AG04450 (cell line): ENCODE measurements around the gene GRK2. TPM values are rescaled to one million over a fixed set of nuclear protein-coding genes. Genes with fewer than 3 reads are reported as not detected.

ENCODE experiments used
- CTCF ChIA-PET: fragments of 300-600, 350-600 bp; formaldehyde crosslinking; extraction: SDS; loops from one replicate; lab custom pipeline; 2022; ENCODE audit warnings: antibody characterized with exemption, inconsistent platforms; lab: Charles Lee
- POLR2A ChIA-PET: fragments of 350-600 bp; formaldehyde crosslinking; extraction: SDS; loops from one replicate; lab custom pipeline; 2021; ENCODE audit warnings: antibody characterized with exemption, inconsistent platforms; lab: Yijun Ruan, JAX
- DNase-seq: peaks from one replicate; pipeline ENCODE4 v3.0.0-alpha.2; 2011; ENCODE audit warnings: low read depth, low spot score
- H3K27ac ChIP-seq: one replicate; pipeline ENCODE4 v1.5.1; 2012; ENCODE audit warnings: low read depth, low read length, control low read depth
- H3K27me3 ChIP-seq: one replicate; pipeline ENCODE4 v1.6.0; 2012; ENCODE audit warnings: low read length; ENCODE audit not compliant: control insufficient read depth, insufficient read depth
- H3K4me3 ChIP-seq: 2 replicates; pipeline ENCODE4 v1.5.1; 2011; ENCODE audit warnings: mild to moderate bottlenecking, low read depth, low read length, control low read depth
- H3K9me3 ChIP-seq: 2 replicates; pipeline ENCODE4 v1.5.1; 2012; ENCODE audit warnings: low read length; ENCODE audit not compliant: control insufficient read depth, insufficient read depth
- CTCF ChIP-seq: IDR thresholded peaks from 2 replicates; pipeline ENCODE4 v1.5.1; 2011; ENCODE audit warnings: low read depth, low read length, control low read depth, inconsistent platforms
- polyA plus RNA-seq: library from polyadenylated mRNA; depleted of rRNA; stranded (reverse); fragments of >200 nt; gene quantifications from 2 replicates; pipeline ENCODE4 v1.2.3, GENCODE V29; 2011

Gene GRK2
- polyA plus RNA-seq, 1 experiment, result 17.3 TPM

- no peaks in the 10 kb centered on the region; the same call in 1 of the 2 replicates for H3K9me3 ChIP-seq
- no peak for DNase-seq
- H3K4me3 ChIP-seq, result peak overlapping the region; percentile 25; the same call in 1 of the 2 replicates
- TF ChIP-seq CTCF, result no peak
- peak overlapping the region; percentile 11 for H3K27ac ChIP-seq
- no peaks in the 10 kb centered on the region for H3K27me3 ChIP-seq
- CTCF ChIA-PET, result interaction anchor here (1.5 to 4.3 kb wide), 3 partner anchors 8 to 112 kb away, joined by 4 to 12 read pairs (median 10); no protein-coding TSS in a partner anchor
- POLR2A ChIA-PET, result interaction anchor here (0.9 to 1.0 kb wide), 2 partner anchors 18 to 47 kb away, joined by 3 to 4 read pairs; no protein-coding TSS in a partner anchor
Observed at GRCh38 chr11:67270256-67271204, 4.3 kb downstream of the GRK2 start.

- no peaks in the 10 kb centered on the region; the same call in 1 of the 2 replicates for H3K9me3 ChIP-seq
- POLR2A ChIA-PET, result no interaction called here
- TF ChIP-seq CTCF, result no peak
- no peak overlapping the region for H3K27ac ChIP-seq
- H3K4me3 ChIP-seq, result no peak overlapping the region
- H3K27me3 ChIP-seq, result no peaks in the 10 kb centered on the region
- DNase-seq, result no peak
- CTCF ChIA-PET, result interaction anchor here (1.7 to 4.3 kb wide), 2 partner anchors 9 to 46 kb away, joined by 10 to 12 read pairs; no protein-coding TSS in a partner anchor
Observed at GRCh38 chr11:67271205-67271540, 4.9 kb downstream of the GRK2 start.

GRCh38 chr11:67271541-67272284, 5.4 kb downstream of the GRK2 start:
- POLR2A ChIA-PET, result interaction anchor here (0.5 kb wide), 1 partner anchor 102 kb away, joined by 4 read pairs; the partner anchor contains the start of gene CLCF1
- CTCF ChIA-PET, result interaction anchor here (1.7 to 4.3 kb wide), 3 partner anchors 9 to 79 kb away, joined by 6 to 12 read pairs (median 10); no protein-coding TSS in a partner anchor

More at GRCh38 chr11:67271541-67272284, 5.4 kb downstream of the GRK2 start:
- no peak for TF ChIP-seq CTCF
- Histone ChIP-seq H3K27ac (no peak overlapping the region), H3K9me3 (no peaks in the 10 kb centered on the region; the same call in 1 of the 2 replicates), H3K27me3 (no peaks in the 10 kb centered on the region), H3K4me3 (no peak overlapping the region)
- no peak for DNase-seq
